ENCODE results near the gene MTMR11. TPM values are rescaled to one million over a fixed set of nuclear protein-coding genes. Genes with fewer than 3 reads are reported as not detected.
"Not testable (repeated sequence)": the region's sequence is repeated elsewhere in the genome, so short reads cannot be mapped to it uniquely, and the experiment has no call there.

Gene MTMR11
- total RNA-seq, 4 donors from 2014 or later: 2.0 to 8.6 (median 5.6) TPM

DNA sequence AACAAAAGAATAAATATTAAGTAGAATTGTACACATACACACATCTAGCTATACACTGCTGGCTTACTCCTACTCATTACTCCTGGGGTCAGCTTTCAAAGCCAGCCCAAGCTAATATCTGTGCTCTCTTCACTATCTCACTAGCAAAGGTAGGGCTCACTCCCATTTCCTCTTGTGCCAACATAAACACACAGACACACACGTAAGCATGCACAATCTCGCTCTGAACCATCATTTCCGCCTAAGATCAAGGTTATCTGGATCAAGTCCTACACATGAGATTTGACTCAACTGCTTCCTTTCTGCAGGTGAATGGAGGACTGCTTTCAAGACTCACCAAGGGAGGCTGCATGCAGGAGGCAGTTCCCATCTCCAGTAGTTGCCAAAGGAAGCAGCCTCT lies 28.8 kb upstream of the MTMR11 start:
- intact Hi-C loops (cut with DNase I): loop anchor here (10.0 kb wide), 1 partner anchor 49 kb away; the partner anchor contains the start of gene OTUD7B
- H3K27ac ChIP-seq: no peak overlapping the region
- WGBS, 2 donors: 93 to 98% methylated on average over 3 of the region's 3 CpGs
- no peak overlapping the region for H3K4me3 ChIP-seq (replicated peaks in 1 of 3)
- H3K4me1 ChIP-seq: peaks cover 0 to 21% of the 10 kb centered on the region in 2 donors
- TF ChIP-seq, protein P1, sequence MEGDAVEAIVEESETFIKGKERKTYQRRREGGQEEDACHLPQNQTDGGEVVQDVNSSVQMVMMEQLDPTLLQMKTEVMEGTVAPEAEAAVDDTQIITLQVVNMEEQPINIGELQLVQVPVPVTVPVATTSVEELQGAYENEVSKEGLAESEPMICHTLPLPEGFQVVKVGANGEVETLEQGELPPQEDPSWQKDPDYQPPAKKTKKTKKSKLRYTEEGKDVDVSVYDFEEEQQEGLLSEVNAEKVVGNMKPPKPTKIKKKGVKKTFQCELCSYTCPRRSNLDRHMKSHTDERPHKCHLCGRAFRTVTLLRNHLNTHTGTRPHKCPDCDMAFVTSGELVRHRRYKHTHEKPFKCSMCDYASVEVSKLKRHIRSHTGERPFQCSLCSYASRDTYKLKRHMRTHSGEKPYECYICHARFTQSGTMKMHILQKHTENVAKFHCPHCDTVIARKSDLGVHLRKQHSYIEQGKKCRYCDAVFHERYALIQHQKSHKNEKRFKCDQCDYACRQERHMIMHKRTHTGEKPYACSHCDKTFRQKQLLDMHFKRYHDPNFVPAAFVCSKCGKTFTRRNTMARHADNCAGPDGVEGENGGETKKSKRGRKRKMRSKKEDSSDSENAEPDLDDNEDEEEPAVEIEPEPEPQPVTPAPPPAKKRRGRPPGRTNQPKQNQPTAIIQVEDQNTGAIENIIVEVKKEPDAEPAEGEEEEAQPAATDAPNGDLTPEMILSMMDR (IDR thresholded peaks at IDR 0.05): no peak
- no peak for TF ChIP-seq POLR2A (IDR thresholded peaks at IDR 0.05)
- H3K27me3 ChIP-seq: no peaks in the 10 kb centered on the region
- H3K36me3 ChIP-seq: peaks cover 34 to 39% of the 10 kb centered on the region in 2 donors
- no peak for DNase-seq
- no peaks in the 10 kb centered on the region for H3K9me3 ChIP-seq

DNA sequence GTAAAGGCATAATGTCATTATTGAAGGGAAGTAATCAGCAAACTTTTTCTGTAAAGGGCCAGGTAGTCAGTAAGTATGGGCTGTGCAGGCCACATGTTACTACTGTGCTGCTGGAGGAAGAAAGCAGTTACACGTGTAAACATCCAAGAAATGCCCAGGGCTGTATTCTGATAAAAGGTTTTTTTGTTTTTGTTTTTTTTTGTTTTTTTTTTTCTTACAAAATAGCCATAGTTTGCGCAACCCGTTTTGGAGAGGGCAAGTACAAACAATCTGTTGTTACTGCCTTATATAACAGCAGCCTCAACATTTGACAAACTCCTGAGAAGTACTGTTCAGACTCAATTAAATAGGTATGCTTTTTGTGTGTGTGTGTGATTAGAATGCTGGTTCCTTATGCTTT lies 26.7 kb upstream of the MTMR11 start:
- H3K36me3 ChIP-seq: peaks cover 33 to 37% of the 10 kb centered on the region in 2 donors
- intact Hi-C loops (cut with DNase I): loop anchor here (5.0 to 10.0 kb wide), 3 partner anchors 51 to 204 kb away; partner anchors contain the start of gene OTUD7B
- WGBS, 2 donors: 58 to 62% methylated on average over 3 of the region's 3 CpGs

DNA sequence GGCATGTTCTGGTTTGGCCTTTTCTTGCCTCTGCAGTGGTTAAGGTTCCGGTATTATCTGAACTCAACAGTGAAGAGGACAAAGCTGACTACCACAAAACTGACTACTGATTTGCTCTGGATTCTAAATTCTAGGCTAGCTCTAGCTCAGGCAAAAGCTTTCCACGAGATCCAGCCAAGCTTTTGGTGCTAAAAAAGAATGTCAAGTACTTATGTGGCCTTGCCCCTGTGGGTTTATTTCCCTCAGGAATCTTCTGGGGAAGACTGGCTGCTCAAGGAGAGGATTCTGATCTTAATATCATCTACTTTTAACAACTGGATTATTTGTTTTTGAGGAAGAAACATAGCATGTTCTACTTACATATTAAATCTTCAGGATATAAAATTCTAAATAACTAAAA lies 26.1 kb upstream of the MTMR11 start:
- Histone ChIP-seq H3K4me1 (peaks cover 0 to 21% of the 10 kb centered on the region in 2 donors), H3K27ac (peak overlapping the region; percentile 18 to 71 (median 25)), H3K4me3 (replicated peaks in 1 of 3) (no peak overlapping the region), H3K36me3 (peaks cover 36 to 43% of the 10 kb centered on the region in 2 donors), H3K9me3 (no peaks in the 10 kb centered on the region), H3K27me3 (no peaks in the 10 kb centered on the region)
- WGBS, 2 donors: 50 to 53% methylated on average over 2 of the region's 2 CpGs
- intact Hi-C loops (cut with DNase I): loop anchor here (5.0 to 10.0 kb wide), 3 partner anchors 52 to 205 kb away; partner anchors contain the start of gene OTUD7B
- DNase-seq: no peak
- TF ChIP-seq POLR2A (IDR thresholded peaks at IDR 0.05): no peak
- TF ChIP-seq, protein P1 (IDR thresholded peaks at IDR 0.05): no peak

More for the DNA sequence above, 26.7 kb upstream of the MTMR11 start:
- H3K27me3 ChIP-seq: no peaks in the 10 kb centered on the region
- TF ChIP-seq, protein P1 (IDR thresholded peaks at IDR 0.05): no peak
- TF ChIP-seq POLR2A (IDR thresholded peaks at IDR 0.05): no peak
- H3K4me3 ChIP-seq (replicated peaks in 1 of 3): no peak overlapping the region
- DNase-seq: no peak
- H3K27ac ChIP-seq: peak overlapping the region; percentile 18 to 71 (median 25)
- no peaks in the 10 kb centered on the region for H3K9me3 ChIP-seq
- H3K4me1 ChIP-seq: peaks cover 0 to 21% of the 10 kb centered on the region in 2 donors

DNA sequence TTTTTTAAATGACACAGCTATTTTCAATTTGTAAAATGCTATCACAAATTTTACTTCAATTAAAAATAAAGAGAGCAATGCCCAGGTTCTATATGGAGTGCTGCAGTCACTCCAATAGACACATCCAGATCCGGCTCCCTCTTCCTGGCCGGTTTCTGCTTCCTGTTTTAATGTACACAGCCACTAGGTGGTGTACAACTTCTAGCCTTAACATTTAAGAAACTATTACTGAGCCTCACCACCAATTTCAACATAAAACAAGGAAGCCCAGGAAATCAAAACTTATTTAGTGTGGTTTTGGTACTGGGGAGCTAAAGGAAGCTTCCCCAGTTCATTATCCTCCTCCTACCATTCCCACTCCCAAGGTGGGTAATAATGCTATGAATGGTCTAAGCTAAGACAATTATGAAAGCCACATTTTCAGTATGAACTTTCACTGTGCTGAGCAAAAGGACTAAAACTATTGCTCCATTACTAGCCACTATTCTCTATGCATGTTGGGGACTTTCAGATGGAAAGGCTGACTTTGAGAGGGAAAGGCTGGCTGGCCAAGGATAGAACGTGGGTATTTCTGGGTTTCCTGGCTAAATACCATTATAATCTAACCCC lies 25.5 kb upstream of the MTMR11 start:
- peak; percentile 51 to 53 for DNase-seq
- peaks cover 42 to 47% of the 10 kb centered on the region in 2 donors for H3K36me3 ChIP-seq

DNA sequence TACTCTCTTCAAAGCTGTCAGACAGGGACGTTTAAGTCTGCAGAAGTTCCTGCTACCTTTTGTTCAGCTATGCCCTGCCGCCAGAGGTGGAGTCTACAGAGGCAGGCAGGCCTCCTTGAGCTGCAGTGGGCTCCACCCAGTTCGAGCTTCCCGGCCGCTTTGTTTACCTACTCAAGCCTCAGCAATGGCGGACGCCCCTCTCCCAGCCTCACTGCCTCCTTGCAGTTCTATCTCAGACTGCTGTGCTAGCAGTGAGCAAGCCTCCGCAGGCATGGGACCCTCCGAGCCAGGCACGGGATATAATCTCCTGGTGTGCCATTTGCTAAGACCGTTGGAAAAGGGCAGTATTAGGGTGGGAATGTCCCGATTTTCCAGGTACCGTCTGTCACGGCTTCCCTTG lies 20.9 kb upstream of the MTMR11 start:
- H3K27ac ChIP-seq; H3K4me3 ChIP-seq (replicated peaks in 1 of 3); DNase-seq; H3K9me3 ChIP-seq; intact Hi-C loops (cut with DNase I); H3K4me1 ChIP-seq; H3K27me3 ChIP-seq: not testable (repeated sequence)
- peaks cover 18 to 19% of the 10 kb centered on the region in 2 donors for H3K36me3 ChIP-seq
- 96 to 98% methylated on average over 14 of the region's 14 CpGs for WGBS, 2 donors

More for the DNA sequence above, 25.5 kb upstream of the MTMR11 start:
- 29% methylated on average over 3 of the region's 3 CpGs for WGBS, 2 donors
- no peak for TF ChIP-seq POLR2A (IDR thresholded peaks at IDR 0.05)
- TF ChIP-seq, protein P1 (IDR thresholded peaks at IDR 0.05): peak; percentile 56 to 88 (median 78)
- intact Hi-C loops (cut with DNase I): loop anchor here (5.0 to 10.0 kb wide), 3 partner anchors 53 to 205 kb away; partner anchors contain the start of gene OTUD7B
- Histone ChIP-seq H3K4me3 (replicated peaks in 1 of 3) (no peak overlapping the region), H3K9me3 (no peaks in the 10 kb centered on the region), H3K4me1 (peaks cover 0 to 21% of the 10 kb centered on the region in 2 donors), H3K27me3 (no peaks in the 10 kb centered on the region), H3K27ac (peak overlapping the region in 2 of 3 donors; percentile 18 to 71)
